Kidney (tissue), 14 donors: ENCODE measurements around the gene KIF21B. TPM values are rescaled to one million over a fixed set of nuclear protein-coding genes. Genes with fewer than 3 reads are reported as not detected.

Source experiments
- DNase-seq, 5 donors: peaks; one replicate each; pipeline ENCODE4 v3.0.0-alpha.2; 2013 to 2020
- FAIRE-seq: peaks from 2 replicates; lab custom pipeline; 2012; peaks lifted over from hg19 to GRCh38; lab: Jason Lieb, UNC
- H3K27ac ChIP-seq, 2 donors: one replicate each; pipeline ENCODE4 v1.7.0; 2013; ENCODE audit warnings: low read depth in 2 of 2, low read length in 2 of 2, inconsistent platforms in 1 of 2
- H3K27me3 ChIP-seq: one replicate; pipeline ENCODE4 v1.7.1; 2013; ENCODE audit warnings: low read length, inconsistent platforms; ENCODE audit not compliant: control insufficient read depth, insufficient read depth
- H3K36me3 ChIP-seq, 3 donors: one replicate each; pipeline versions ENCODE4 v1.7.0 to v1.7.1; 2013; ENCODE audit warnings: low read length in 3 of 3, control low read depth in 1 of 3, inconsistent platforms in 1 of 3; ENCODE audit not compliant: insufficient read depth in 3 of 3, control insufficient read depth in 2 of 3
- H3K4me1 ChIP-seq, 3 donors: one replicate each; pipeline versions ENCODE4 v1.7.0 to v1.7.1; 2013; ENCODE audit warnings: low read length in 3 of 3, inconsistent platforms in 1 of 3, low read depth in 1 of 3; ENCODE audit not compliant: control insufficient read depth in 2 of 3, insufficient read depth in 2 of 3
- H3K4me3 ChIP-seq, 3 donors: one replicate each; pipeline versions ENCODE4 v1.7.0 to v1.8.1; 2013; ENCODE audit warnings: low read length in 3 of 3, control low read depth in 1 of 3, inconsistent platforms in 1 of 3
- H3K9ac ChIP-seq, 3 donors: one replicate each; pipeline versions ENCODE4 v1.7.0 to v1.7.1; 2013; ENCODE audit warnings: low read length in 3 of 3, control low read depth in 1 of 3, inconsistent platforms in 1 of 3
- H3K9me3 ChIP-seq, 3 donors: one replicate each; pipeline versions ENCODE4 v1.7.0 to v1.7.1; 2013; ENCODE audit warnings: low read length in 3 of 3, control low read depth in 1 of 3, inconsistent platforms in 1 of 3; ENCODE audit not compliant: control insufficient read depth in 2 of 3, insufficient read depth in 1 of 3
- CTCF ChIP-seq: IDR thresholded peaks from 3 replicates; pipeline ENCODE4 v1.5.1; 2012; ENCODE audit warnings: mild to moderate bottlenecking, moderate library complexity, borderline replicate concordance; ENCODE audit not compliant: insufficient read depth; ENCODE audit errors: extremely low read depth
- intact Hi-C: fragments of 100-400 bp; cut with DNase I; formaldehyde crosslinking; loops from one replicate; pipeline ENCODE4 v1.11.1; 2022
- polyA plus RNA-seq: library from polyadenylated mRNA; stranded (reverse); fragments of 350-450 nt; fragmentation: Illumina TruSeq; extraction: RNeasy Lipid Tissue Mini Kit (QIAGEN cat#74804); gene quantifications from one replicate; pipeline ENCODE4 v1.2.3, GENCODE V29; 2014; ENCODE audit warnings: low read depth, low replicate concordance; ENCODE audit not compliant: insufficient read depth
- total RNA-seq: library from RNA; stranded (reverse); fragmentation: NEBNext Ultra II Directional; extraction: Animal tissue kit (Norgen Biotek cat#: 25700); gene quantifications from one replicate; pipeline ENCODE4 v1.2.1, GENCODE V29; 2021
- donor health status: control.
- donor health status: control.
- donor health status: control.
- donor health status: control.
- donor health status: control.
- donor health status: DM: yes; HTN: yes; CAD: no.
- donor health status: Normal renal cell carcinoma (clear cell type).

The KIF21B gene
- total and polyA plus RNA-seq, 2 donors from 2014 or later: 0.19 to 5.6 TPM

- no peak overlapping the region for H3K27ac ChIP-seq
- H3K4me3 ChIP-seq: no peak overlapping the region
- H3K9me3 ChIP-seq: no peaks in the 10 kb centered on the region
- H3K36me3 ChIP-seq: no peaks in the 10 kb centered on the region
- FAIRE-seq: no peak
- intact Hi-C loops: no loop called here
- DNase-seq: no peak
- no peaks in the 10 kb centered on the region for H3K4me1 ChIP-seq
- no peak for TF ChIP-seq CTCF
- H3K27me3 ChIP-seq: no peaks in the 10 kb centered on the region
- H3K9ac ChIP-seq: no peak overlapping the region
Measured at GRCh38 chr1:200949626-200950025, 73.9 kb downstream of the KIF21B start.

DNA sequence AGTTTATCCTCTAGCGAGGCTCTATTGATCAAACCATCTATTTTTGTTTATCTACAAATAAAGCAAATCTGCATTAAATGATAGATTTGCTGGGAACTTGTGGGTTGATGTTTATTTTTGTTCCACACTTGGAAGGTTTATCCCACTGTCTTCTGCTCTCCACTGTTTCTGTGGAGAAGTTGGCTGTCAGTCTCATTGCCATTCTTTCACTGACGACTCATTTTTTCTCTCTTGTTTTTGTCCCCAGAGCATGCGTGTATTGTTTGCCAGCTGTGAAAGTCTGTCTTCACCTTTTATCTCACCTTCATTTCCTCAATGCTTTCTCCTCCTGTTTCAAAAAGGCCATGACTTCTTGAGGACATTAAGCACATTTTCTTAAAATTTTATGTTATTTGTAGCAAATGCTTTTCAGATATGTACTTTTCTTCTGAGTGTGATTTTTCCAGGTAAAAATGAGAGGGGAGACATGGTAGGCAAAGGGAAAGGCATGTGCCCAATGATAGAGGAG is 76.4 kb downstream of the KIF21B start:
- TF ChIP-seq CTCF: no peak
- FAIRE-seq (no peak), DNase-seq (no peak)
- intact Hi-C loops: no loop called here
- H3K4me1 ChIP-seq: no peaks in the 10 kb centered on the region
- H3K27me3 ChIP-seq: no peaks in the 10 kb centered on the region
- H3K27ac ChIP-seq: no peak overlapping the region
- no peaks in the 10 kb centered on the region for H3K9me3 ChIP-seq
- no peak overlapping the region for H3K4me3 ChIP-seq
- no peaks in the 10 kb centered on the region for H3K36me3 ChIP-seq
- no peak overlapping the region for H3K9ac ChIP-seq

DNA sequence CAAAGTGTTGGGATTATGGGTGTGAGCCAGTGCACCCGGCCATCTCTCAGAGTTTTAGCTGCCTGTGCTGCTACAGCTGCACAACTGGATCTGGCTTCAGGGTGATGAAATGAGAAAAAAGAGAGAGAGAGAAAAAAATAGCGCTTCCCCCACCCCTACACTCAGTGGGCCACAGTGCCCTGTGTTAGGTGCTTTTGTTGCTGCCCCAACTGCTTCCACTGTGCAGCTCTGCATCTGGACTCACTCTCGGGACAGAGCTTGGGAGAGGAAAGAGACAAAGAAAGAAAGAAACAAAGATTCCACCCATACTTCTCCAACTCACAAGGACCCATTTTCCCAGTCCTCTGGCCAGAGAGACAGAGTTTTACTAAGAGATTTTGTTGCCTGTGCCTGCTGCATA is 78.4 kb downstream of the KIF21B start:
- DNase-seq (no peak), FAIRE-seq (no peak)

More for the DNA sequence above, 78.4 kb downstream of the KIF21B start:
- no peaks in the 10 kb centered on the region for H3K36me3 ChIP-seq
- intact Hi-C loops: no loop called here
- H3K9me3 ChIP-seq: peaks cover 0 to 3% (median 0%) of the 10 kb centered on the region in 3 donors
- H3K4me1 ChIP-seq: no peaks in the 10 kb centered on the region
- no peak for TF ChIP-seq CTCF
- H3K27me3 ChIP-seq: no peaks in the 10 kb centered on the region
- H3K4me3 ChIP-seq: no peak overlapping the region
- no peak overlapping the region for H3K9ac ChIP-seq
- H3K27ac ChIP-seq: no peak overlapping the region
